Measurements from ENCODE around the gene LPAR3. TPM values are rescaled to one million over a fixed set of nuclear protein-coding genes. Genes with fewer than 3 reads are reported as not detected.

LPAR3 gene
- total RNA-seq, 4 donors from 2014 or later, result 13.0 to 19.0 (median 14.5) TPM

DNA sequence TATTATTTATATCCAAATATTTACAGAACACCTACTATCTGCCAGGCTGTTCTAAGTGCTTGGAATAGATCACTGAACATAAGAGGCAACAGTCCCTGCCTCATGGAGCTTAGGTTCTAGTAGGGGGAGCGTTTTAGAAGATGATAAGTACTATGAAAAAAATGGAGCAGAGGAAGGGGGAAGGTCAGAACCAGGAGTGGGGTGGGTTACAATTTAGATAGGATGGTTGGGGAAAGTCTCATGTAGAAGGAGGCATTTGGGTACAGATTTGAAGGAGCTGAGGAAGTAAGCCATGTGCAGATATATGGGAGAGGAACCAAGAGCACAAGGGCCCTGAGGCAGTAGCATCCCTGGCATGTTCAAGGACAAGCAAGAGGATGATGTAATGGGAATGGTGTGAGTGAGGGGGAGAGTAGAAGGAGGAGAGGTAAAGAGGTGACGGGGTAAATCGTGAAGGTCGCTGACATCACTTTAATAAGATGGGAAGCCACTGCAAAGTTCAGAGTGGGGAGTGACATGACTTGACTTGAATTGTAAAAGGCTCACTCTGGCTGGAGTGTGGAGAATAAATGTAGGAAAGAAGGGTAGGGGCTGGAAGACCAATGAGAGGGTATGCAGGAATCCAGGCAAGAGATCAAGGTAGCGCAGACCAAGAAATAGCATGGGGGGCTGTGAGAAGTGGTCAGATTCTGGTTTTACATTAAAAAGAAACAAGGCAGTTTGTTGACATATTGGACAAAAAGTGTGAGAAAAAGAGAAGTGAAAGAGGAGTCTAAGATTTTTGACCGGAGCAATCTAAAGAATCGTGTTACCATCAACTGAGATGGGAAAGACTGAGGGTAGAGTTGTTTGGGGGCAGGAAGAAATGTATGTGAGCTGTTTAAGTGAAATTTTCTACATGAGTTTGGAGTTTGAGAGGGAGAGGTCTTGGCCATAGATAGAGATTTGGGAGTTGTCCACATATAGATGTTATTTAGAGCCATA is 92.6 kb downstream of the LPAR3 start:
- DNase-seq (ENCODE audit: low spot score in 2 of 2), result no peak
- TF ChIP-seq POLR2A (IDR thresholded peaks at IDR 0.05), result no peak
- TF ChIP-seq, protein P1, sequence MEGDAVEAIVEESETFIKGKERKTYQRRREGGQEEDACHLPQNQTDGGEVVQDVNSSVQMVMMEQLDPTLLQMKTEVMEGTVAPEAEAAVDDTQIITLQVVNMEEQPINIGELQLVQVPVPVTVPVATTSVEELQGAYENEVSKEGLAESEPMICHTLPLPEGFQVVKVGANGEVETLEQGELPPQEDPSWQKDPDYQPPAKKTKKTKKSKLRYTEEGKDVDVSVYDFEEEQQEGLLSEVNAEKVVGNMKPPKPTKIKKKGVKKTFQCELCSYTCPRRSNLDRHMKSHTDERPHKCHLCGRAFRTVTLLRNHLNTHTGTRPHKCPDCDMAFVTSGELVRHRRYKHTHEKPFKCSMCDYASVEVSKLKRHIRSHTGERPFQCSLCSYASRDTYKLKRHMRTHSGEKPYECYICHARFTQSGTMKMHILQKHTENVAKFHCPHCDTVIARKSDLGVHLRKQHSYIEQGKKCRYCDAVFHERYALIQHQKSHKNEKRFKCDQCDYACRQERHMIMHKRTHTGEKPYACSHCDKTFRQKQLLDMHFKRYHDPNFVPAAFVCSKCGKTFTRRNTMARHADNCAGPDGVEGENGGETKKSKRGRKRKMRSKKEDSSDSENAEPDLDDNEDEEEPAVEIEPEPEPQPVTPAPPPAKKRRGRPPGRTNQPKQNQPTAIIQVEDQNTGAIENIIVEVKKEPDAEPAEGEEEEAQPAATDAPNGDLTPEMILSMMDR (IDR thresholded peaks at IDR 0.05), result no peak
- intact Hi-C loops (cut with DNase I; ENCODE audit: low total_unique reads), result no loop called here
- 84 to 88% methylated on average over 7 of the region's 7 CpGs for WGBS, 2 donors
- H3K4me3 ChIP-seq (ENCODE audit: low read depth, poor library complexity, severe bottlenecking), result no peak overlapping the region

DNA sequence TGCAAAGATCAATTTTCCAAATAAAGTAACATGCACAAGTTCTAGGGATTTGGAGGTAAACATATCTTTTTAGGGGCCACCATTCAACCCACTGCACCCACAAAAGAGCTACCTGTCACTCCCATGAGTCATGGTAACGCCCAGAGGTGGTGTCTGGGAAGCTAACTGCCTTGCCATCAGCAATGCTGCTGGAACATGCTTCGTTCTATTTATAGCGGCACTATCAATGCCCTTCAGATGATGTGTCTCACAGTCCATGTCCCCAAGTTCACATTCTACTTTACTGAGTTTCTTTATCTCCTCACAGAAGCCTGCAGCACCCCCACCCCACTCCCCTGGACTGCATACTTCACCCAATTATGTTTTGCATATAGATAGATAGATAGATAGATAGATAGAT is 95.4 kb downstream of the LPAR3 start:
- WGBS, 2 donors, result 54% methylated on average over 3 of the region's 3 CpGs
- intact Hi-C loops (cut with DNase I; ENCODE audit: low total_unique reads), result no loop called here
- DNase-seq (ENCODE audit: low spot score in 2 of 2), result no peak
- no peak overlapping the region for H3K4me3 ChIP-seq (ENCODE audit: low read depth, poor library complexity, severe bottlenecking)
- TF ChIP-seq, protein P1 (IDR thresholded peaks at IDR 0.05), result no peak
- no peak for TF ChIP-seq POLR2A (IDR thresholded peaks at IDR 0.05)

DNA sequence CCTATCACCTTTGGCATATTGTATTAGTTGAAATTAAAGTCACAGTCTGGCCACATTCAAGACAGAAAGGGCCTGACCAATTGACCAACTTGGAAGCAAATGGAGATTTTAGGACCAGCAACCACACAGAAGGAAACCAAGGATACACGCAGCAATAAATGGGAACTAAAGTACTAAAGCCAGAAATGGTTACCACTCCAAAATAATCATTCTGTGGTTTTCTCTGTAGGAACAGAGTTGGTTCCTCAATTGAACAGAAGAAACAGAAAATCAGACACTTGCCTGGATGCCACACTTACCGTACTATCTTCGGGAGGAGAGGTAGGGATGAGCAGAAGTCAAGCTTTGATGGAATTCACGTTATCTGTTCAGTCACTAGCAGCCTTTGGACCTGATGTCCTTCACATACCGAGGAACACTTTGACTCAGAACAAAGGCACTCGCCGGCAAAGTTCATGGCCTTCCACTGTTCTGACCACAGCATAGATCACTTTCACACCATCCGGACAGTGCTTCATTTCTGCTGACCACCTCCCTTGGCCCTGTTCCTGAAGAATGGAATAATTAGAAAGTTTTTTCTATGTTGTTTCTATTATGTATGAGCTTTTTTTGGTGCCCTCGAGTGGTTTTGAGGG is 96.9 kb downstream of the LPAR3 start:
- 83 to 87% methylated on average over 9 of the region's 9 CpGs for WGBS, 2 donors
- no peak overlapping the region for H3K4me3 ChIP-seq (ENCODE audit: low read depth, poor library complexity, severe bottlenecking)
- intact Hi-C loops (cut with DNase I; ENCODE audit: low total_unique reads), result no loop called here
- TF ChIP-seq, protein P1 (IDR thresholded peaks at IDR 0.05), result no peak
- no peak for TF ChIP-seq POLR2A (IDR thresholded peaks at IDR 0.05)
- DNase-seq (ENCODE audit: low spot score in 2 of 2), result no peak

DNA sequence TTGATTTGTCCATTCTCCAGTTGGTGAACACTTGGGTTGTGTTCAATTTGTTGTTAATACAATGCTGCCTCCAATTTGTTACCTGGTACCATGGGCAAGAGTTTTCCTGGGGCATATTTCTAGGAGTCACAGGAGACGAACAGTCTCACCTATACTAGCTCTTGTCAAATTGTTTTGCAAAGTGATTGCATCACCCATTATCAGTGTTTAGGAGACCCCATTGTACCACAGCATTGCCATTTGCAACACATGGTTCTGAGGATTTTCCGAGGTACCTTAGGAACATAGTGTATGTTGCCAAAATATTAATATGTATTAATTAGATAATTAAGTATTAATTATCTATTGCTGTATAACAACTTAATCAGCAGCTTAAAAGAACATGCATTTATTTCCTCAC is 97.8 kb downstream of the LPAR3 start:
- no peak for TF ChIP-seq POLR2A (IDR thresholded peaks at IDR 0.05)
- TF ChIP-seq, protein P1 (IDR thresholded peaks at IDR 0.05), result no peak
- intact Hi-C loops (cut with DNase I; ENCODE audit: low total_unique reads), result no loop called here
- no peak overlapping the region for H3K4me3 ChIP-seq (ENCODE audit: low read depth, poor library complexity, severe bottlenecking)
- DNase-seq (ENCODE audit: low spot score in 2 of 2), result no peak
- 88 to 91% methylated on average over 2 of the region's 2 CpGs for WGBS, 2 donors

DNA sequence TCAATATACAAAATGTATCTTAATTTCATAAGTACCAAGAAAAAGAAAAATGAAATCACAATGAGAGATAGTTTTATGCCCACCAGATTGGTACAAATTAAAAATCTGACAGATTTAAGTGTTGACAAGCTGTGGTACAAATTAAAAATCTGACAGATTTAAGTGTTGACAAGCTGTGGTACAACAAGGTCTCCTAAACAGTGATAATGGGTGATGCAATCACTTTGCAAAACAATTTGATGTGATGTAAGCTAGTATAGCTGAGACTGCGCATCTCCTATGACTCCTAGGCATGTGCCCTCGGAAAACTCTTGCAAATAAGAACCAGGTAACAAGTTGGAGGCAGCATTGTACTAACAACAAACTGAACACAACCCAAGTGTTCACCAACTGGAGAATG is 100.6 kb downstream of the LPAR3 start:
- intact Hi-C loops (cut with DNase I; ENCODE audit: low total_unique reads), result no loop called here
- TF ChIP-seq, protein P1 (IDR thresholded peaks at IDR 0.05), result no peak
- TF ChIP-seq POLR2A (IDR thresholded peaks at IDR 0.05), result no peak
- no peak for DNase-seq (ENCODE audit: low spot score in 2 of 2)
- 90 to 98% methylated on average over 2 of the region's 2 CpGs for WGBS, 2 donors
- H3K4me3 ChIP-seq (ENCODE audit: low read depth, poor library complexity, severe bottlenecking), result no peak overlapping the region
